ENCODE measurements around the gene FGF3. TPM values are rescaled to one million over a fixed set of nuclear protein-coding genes. Genes with fewer than 3 reads are reported as not detected.
"Not testable (repeated sequence)": the region's sequence is repeated elsewhere in the genome, so short reads cannot be mapped to it uniquely, and the experiment has no call there.

FGF3 gene
- total RNA-seq, 2 donors from 2014 or later, result not detected

DNA sequence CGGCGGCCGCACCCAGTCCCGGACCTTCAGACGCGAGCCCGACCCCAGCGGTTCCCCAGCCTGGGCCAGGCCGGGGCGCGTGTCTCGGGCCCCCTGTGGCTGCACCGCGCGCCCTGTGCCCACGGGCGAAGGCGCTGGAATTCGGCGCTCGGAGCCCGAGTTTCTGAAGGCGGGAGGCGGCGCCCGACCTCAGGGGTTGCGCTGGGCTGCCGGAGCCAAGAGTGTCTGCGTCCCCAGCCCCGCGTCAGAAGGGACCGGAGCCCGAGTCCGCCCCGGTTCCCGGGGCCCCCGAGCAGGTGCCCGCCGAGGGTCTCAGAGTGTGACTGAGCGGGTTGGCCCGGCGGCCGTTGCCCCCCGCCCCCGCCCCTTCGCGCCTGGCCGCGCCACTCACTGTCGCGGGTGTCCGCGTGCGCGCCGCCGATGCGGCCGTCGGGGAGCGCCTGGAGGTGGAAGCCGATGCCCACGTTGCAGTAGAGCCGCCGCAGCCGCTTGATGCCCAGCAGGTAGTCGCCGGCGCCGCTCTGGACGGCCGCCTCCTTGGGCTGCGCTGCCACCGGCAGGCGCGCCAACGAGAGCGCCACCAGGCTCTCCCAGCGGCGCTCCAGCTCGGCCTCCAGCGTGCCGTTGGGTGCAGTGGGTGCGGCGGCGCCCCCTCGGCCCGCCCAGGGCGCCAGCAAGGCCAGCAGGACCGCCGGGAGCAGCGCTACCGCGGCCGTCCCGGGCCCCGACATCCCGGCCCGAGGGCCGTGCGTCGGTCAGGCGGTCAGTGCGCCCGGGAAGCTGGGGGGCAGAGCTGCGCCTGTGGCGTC is 44.7 kb downstream of the FGF3 start:
- no peak for ATAC-seq (ENCODE audit: insufficient number of reproducible peaks, low FRiP score, low read depth)
- H3K4me1 ChIP-seq (ENCODE audit: control insufficient read depth in 1 of 2, low read depth in 2 of 2), result no peaks in the 10 kb centered on the region

DNA sequence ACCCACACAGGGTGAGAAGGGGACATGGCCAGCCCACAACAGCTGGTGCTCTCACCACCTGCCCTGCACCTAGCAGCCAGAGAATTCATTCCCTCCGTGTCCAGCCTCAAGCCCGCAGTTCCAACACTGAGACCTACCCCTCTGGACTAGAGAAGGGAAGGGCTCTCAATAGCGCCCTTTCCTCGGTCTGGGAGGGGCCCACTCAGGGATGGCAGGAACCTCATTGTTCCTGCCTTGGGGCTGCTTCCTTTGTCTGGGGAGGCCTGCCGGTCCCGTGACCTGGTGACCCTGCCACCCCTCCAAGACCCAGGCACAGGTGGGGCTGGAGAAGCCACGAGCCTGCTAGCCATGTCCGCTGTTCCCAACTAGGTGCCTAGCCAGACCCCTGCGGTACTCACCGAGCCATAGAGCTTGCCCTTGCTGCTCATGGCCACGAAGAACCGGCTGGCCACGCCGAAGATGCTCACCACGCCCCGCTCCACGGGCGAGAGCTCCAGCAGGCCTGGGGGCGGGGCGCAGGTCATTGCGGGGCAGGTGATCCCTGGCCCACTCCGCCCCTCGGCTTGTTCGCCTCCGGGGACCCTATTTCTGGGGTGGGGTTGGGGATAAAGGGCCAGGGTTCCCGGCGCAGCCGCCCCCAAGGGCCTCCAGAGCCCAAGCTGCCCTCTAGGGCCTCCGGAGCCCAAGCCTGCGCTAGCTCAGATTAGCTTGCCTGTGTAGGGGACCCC is 45.4 kb downstream of the FGF3 start:
- H3K27ac ChIP-seq, result no peak overlapping the region
- no peaks in the 10 kb centered on the region for H3K36me3 ChIP-seq
- no peaks in the 10 kb centered on the region for H3K9me3 ChIP-seq
- no peak for DNase-seq (ENCODE audit: low spot score)
- no peaks in the 10 kb centered on the region for H3K4me1 ChIP-seq (ENCODE audit: control insufficient read depth in 1 of 2, low read depth in 2 of 2)
- no peak overlapping the region for H3K4me3 ChIP-seq
- ATAC-seq (ENCODE audit: insufficient number of reproducible peaks, low FRiP score, low read depth), result no peak
- TF ChIP-seq, protein P1, sequence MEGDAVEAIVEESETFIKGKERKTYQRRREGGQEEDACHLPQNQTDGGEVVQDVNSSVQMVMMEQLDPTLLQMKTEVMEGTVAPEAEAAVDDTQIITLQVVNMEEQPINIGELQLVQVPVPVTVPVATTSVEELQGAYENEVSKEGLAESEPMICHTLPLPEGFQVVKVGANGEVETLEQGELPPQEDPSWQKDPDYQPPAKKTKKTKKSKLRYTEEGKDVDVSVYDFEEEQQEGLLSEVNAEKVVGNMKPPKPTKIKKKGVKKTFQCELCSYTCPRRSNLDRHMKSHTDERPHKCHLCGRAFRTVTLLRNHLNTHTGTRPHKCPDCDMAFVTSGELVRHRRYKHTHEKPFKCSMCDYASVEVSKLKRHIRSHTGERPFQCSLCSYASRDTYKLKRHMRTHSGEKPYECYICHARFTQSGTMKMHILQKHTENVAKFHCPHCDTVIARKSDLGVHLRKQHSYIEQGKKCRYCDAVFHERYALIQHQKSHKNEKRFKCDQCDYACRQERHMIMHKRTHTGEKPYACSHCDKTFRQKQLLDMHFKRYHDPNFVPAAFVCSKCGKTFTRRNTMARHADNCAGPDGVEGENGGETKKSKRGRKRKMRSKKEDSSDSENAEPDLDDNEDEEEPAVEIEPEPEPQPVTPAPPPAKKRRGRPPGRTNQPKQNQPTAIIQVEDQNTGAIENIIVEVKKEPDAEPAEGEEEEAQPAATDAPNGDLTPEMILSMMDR (IDR thresholded peaks at IDR 0.05), result no peak
- H3K27me3 ChIP-seq (replicated peaks; ENCODE audit: insufficient read depth), result no peaks in the 10 kb centered on the region

More for the DNA sequence above, 44.7 kb downstream of the FGF3 start:
- Histone ChIP-seq H3K27ac (no peak overlapping the region), H3K9me3 (no peaks in the 10 kb centered on the region), H3K4me3 (no peak overlapping the region), H3K36me3 (no peaks in the 10 kb centered on the region), H3K27me3 (replicated peaks; ENCODE audit: insufficient read depth) (no peaks in the 10 kb centered on the region)
- TF ChIP-seq, protein P1 (IDR thresholded peaks at IDR 0.05), result no peak
- no peak for DNase-seq (ENCODE audit: low spot score)

DNA sequence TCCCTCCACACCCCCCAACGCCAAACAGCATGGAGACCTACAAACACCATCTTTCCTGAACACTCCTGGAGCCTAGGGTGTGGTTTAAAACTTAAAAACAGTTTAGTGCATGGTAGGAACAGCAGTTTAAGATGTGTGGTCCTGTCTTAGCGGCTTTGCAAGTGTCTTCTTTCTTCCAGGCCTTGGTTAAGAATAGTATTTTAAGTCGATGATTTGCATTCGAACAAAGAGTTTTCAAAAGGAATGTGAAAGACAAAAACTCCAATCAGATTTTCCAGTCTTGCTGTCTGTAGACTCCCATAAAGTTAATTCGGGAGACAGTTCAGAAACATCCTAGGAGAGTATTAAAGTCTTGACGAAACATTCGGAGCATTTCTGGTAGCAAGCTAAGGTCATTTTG is 47.8 kb downstream of the FGF3 start:
- no peak overlapping the region for H3K27ac ChIP-seq
- ATAC-seq (ENCODE audit: insufficient number of reproducible peaks, low FRiP score, low read depth), result no peak
- no peaks in the 10 kb centered on the region for H3K4me1 ChIP-seq (ENCODE audit: control insufficient read depth in 1 of 2, low read depth in 2 of 2)
- H3K27me3 ChIP-seq (replicated peaks; ENCODE audit: insufficient read depth), result no peaks in the 10 kb centered on the region
- DNase-seq (ENCODE audit: low spot score), result no peak
- H3K9me3 ChIP-seq, result no peaks in the 10 kb centered on the region
- H3K36me3 ChIP-seq, result no peaks in the 10 kb centered on the region
- TF ChIP-seq, protein P1 (IDR thresholded peaks at IDR 0.05), result no peak
- H3K4me3 ChIP-seq, result no peak overlapping the region

DNA sequence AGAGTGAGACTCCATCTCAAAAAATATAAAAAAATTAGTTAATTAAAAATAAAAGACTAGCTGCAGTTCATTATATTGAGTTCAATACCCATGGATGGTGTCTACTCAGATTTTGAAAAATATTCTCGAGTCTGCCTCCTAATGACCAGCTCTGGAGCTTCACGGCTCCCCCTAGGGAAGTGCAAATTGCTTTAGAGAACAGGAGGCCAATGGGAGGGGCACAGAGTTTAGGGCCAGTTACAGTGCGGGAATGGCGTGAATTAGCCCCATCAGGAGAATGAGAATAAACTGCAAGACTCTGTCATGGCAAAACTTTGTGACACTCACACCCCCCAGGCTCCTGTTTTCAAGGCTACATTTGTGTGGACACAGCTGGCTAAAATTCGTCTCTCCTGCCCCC is 48.7 kb downstream of the FGF3 start:
- ATAC-seq (ENCODE audit: insufficient number of reproducible peaks, low FRiP score, low read depth) (no peak), DNase-seq (ENCODE audit: low spot score) (no peak)
- Histone ChIP-seq H3K9me3 (no peaks in the 10 kb centered on the region), H3K4me1 (ENCODE audit: control insufficient read depth in 1 of 2, low read depth in 2 of 2) (no peaks in the 10 kb centered on the region), H3K36me3 (no peaks in the 10 kb centered on the region), H3K4me3 (no peak overlapping the region), H3K27ac (no peak overlapping the region), H3K27me3 (replicated peaks; ENCODE audit: insufficient read depth) (no peaks in the 10 kb centered on the region)
- TF ChIP-seq, protein P1 (IDR thresholded peaks at IDR 0.05), result no peak

DNA sequence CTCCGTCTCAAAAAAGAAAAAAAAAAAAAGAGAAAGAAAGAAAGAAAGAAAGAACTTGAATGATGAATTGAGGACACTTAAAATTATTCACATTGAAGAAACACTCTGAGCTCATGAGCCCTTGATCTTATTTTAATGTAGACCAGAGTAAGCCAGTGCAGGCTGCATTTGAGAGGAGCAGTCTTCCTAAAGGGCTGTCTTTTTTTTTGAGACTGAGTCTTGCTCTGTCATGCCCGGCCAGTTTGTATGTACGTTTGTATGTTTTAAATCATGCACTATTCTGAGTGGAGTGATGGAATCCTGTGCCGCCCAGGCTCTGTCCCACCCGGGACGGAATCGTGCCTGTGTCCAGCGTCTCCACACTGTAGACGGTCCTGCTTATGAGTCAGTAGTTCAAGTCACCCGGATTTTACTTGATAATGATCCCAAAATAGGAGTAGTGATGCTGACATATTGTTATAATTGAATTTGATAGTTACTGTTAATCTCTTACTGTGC is 53.7 kb downstream of the FGF3 start:
- TF ChIP-seq, protein P1 (IDR thresholded peaks at IDR 0.05), result no peak
- Histone ChIP-seq H3K9me3 (no peaks in the 10 kb centered on the region), H3K4me3 (no peak overlapping the region), H3K27me3 (replicated peaks; ENCODE audit: insufficient read depth) (no peaks in the 10 kb centered on the region), H3K4me1 (ENCODE audit: control insufficient read depth in 1 of 2, low read depth in 2 of 2) (no peaks in the 10 kb centered on the region), H3K36me3 (no peaks in the 10 kb centered on the region), H3K27ac (no peak overlapping the region)
- ATAC-seq (ENCODE audit: insufficient number of reproducible peaks, low FRiP score, low read depth) (no peak), DNase-seq (ENCODE audit: low spot score) (no peak)

DNA sequence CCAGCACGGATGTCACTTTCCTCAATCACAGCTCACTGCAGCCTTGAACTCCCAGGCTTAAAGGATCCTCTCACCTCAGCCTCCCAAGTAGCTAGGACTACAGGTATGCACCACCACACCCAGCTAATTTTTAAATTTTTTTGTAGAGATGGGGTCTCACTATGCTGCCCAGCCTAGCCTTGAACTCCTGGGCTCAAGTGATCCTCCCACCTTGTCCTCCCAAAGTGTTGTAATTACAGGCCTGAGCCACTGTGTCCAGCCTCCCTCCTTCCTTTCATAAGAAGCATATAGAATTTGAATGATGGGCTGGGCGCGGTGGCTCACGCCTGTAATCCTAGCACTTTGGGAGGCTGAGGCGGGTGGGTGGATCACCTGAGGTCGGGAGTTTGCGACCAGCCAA is 54.3 kb downstream of the FGF3 start:
- H3K27ac ChIP-seq; H3K4me3 ChIP-seq; DNase-seq (ENCODE audit: low spot score); H3K27me3 ChIP-seq (replicated peaks; ENCODE audit: insufficient read depth); H3K9me3 ChIP-seq; ATAC-seq (ENCODE audit: insufficient number of reproducible peaks, low FRiP score, low read depth); H3K36me3 ChIP-seq; H3K4me1 ChIP-seq (ENCODE audit: control insufficient read depth in 1 of 2, low read depth in 2 of 2): not testable (repeated sequence)

All from thoracic aorta (tissue), 2 donors.